HG03460 (cell line): ENCODE results near the gene NPAS3.

ENCODE experiments used
- ATAC-seq: cut with Tn5 transposase; IDR thresholded peaks from one replicate; pipeline ENCODE4 v1.9.1; 2021; ENCODE audit not compliant: unreplicated experiment

The NPAS3 gene

GRCh38 chr14:33241331-33241730 is 302.7 kb downstream of the NPAS3 start:
- no peak for ATAC-seq

- ATAC-seq, result no peak
These were observed 310.6 kb downstream of the NPAS3 start for GRCh38 chr14:33249233-33249820.

GRCh38 chr14:33250963-33251362 is 312.3 kb downstream of the NPAS3 start:
- no peak for ATAC-seq

GRCh38 chr14:33254342-33254741 is 315.7 kb downstream of the NPAS3 start:
- no peak for ATAC-seq

GRCh38 chr14:33254861-33255395 is 316.2 kb downstream of the NPAS3 start:
- no peak for ATAC-seq

GRCh38 chr14:33257796-33258195 is 319.1 kb downstream of the NPAS3 start:
- ATAC-seq, result no peak

GRCh38 chr14:33259764-33260163 is 321.1 kb downstream of the NPAS3 start:
- no peak for ATAC-seq

GRCh38 chr14:33271216-33271615 is 332.5 kb downstream of the NPAS3 start:
- no peak for ATAC-seq

- ATAC-seq, result no peak
These were observed 333.2 kb downstream of the NPAS3 start for GRCh38 chr14:33271891-33272290.

GRCh38 chr14:33273978-33274377 is 335.3 kb downstream of the NPAS3 start:
- ATAC-seq, result no peak

- no peak for ATAC-seq
These were observed 337.2 kb downstream of the NPAS3 start for GRCh38 chr14:33275879-33276278.

- ATAC-seq, result no peak
These were observed 341.2 kb downstream of the NPAS3 start for GRCh38 chr14:33279865-33280264.

- no peak for ATAC-seq
These were observed 342.0 kb downstream of the NPAS3 start for GRCh38 chr14:33280646-33281045.

- no peak for ATAC-seq
These were observed 343.9 kb downstream of the NPAS3 start for GRCh38 chr14:33282331-33283230.

- ATAC-seq, result no peak
These were observed 347.4 kb downstream of the NPAS3 start for GRCh38 chr14:33285902-33286700.

- ATAC-seq, result no peak
These were observed 348.5 kb downstream of the NPAS3 start for GRCh38 chr14:33287189-33287588.

- no peak for ATAC-seq
These were observed 352.0 kb downstream of the NPAS3 start for GRCh38 chr14:33290641-33291040.

GRCh38 chr14:33291529-33292104 is 352.9 kb downstream of the NPAS3 start:
- no peak for ATAC-seq

- no peak for ATAC-seq
These were observed 355.7 kb downstream of the NPAS3 start for GRCh38 chr14:33294419-33294818.

- ATAC-seq, result no peak
These were observed 358.9 kb downstream of the NPAS3 start for GRCh38 chr14:33297565-33297964.

GRCh38 chr14:33307691-33308251 is 369.1 kb downstream of the NPAS3 start:
- no peak for ATAC-seq
